IMR-90 (cell line): Measurements from ENCODE around the gene SSPN. TPM values are rescaled to one million over a fixed set of nuclear protein-coding genes. Genes with fewer than 3 reads are reported as not detected.

Source experiments
- ATAC-seq: fragments of 200-7000 bp; cut with Tn5 transposase; 2 replicates; pipeline ENCODE4 v1.9.1; 2020; ENCODE audit warnings: low read depth, mild to moderate bottlenecking, moderate library complexity
- BruUV-seq: library from RNA; stranded (reverse); fragments of 400-500 nt; replicated peaks from 2 replicates; lab custom pipeline; 2021; lab: Mats Ljungman, UMichigan
- CTCF ChIA-PET: fragments of 300-600 bp; formaldehyde crosslinking; extraction: SDS; loops from one replicate; lab custom pipeline; 2021; ENCODE audit warnings: antibody characterized with exemption; lab: Yijun Ruan, JAX
- POLR2A ChIA-PET: fragments of 300-600 bp; sonication (Branson Sonifier 250); formaldehyde crosslinking; loops from one replicate; lab custom pipeline; 2022; ENCODE audit warnings: antibody characterized with exemption; ENCODE audit not compliant: unreplicated experiment; lab: Charles Lee
- DNase-seq: peaks from one replicate; pipeline ENCODE4 v3.0.0; 2013
- H2AFZ ChIP-seq: replicated peaks from 2 replicates; pipeline ENCODE3; 2013; ENCODE audit warnings: low read length, mild to moderate bottlenecking; ENCODE audit not compliant: poor library complexity
- H2AK5ac ChIP-seq: 2 replicates; pipeline ENCODE4 v1.6.1; 2013; ENCODE audit warnings: low read depth, low read length, inconsistent platforms
- H2AK9ac ChIP-seq: replicated peaks from 2 replicates; pipeline ENCODE3; 2013; ENCODE audit warnings: mild to moderate bottlenecking, low read depth, low read length, moderate library complexity; ENCODE audit not compliant: poor library complexity
- H2BK120ac ChIP-seq: 2 replicates; pipeline ENCODE4 v1.6.1; 2013; ENCODE audit warnings: low read depth, low read length, inconsistent platforms
- H2BK15ac ChIP-seq: 3 replicates; pipeline ENCODE4 v1.6.1; 2013; ENCODE audit warnings: low read depth, low read length, inconsistent platforms
- H2BK20ac ChIP-seq: 2 replicates; pipeline ENCODE4 v1.6.1; 2013; ENCODE audit warnings: low read depth, mild to moderate bottlenecking, inconsistent platforms, low read length, moderate library complexity
- H2BK5ac ChIP-seq: 2 replicates; pipeline ENCODE4 v1.6.1; 2013; ENCODE audit warnings: mild to moderate bottlenecking, low read depth, low read length, inconsistent platforms; ENCODE audit not compliant: poor library complexity, severe bottlenecking
- H3K14ac ChIP-seq: replicated peaks from 2 replicates; pipeline ENCODE4 v1.6.1; 2013; ENCODE audit warnings: low read depth, low read length, inconsistent platforms
- H3K18ac ChIP-seq: 2 replicates; pipeline ENCODE4 v1.6.1; 2013; ENCODE audit warnings: low read depth, low read length, control low read depth
- H3K23ac ChIP-seq: 2 replicates; pipeline ENCODE4 v1.6.1; 2013; ENCODE audit warnings: low read depth, low read length, inconsistent platforms
- H3K27ac ChIP-seq: 2 replicates; pipeline ENCODE4 v1.5.1; 2013; ENCODE audit warnings: mild to moderate bottlenecking, control low read depth, low read length; ENCODE audit not compliant: insufficient read depth
- H3K27me3 ChIP-seq: 2 replicates; pipeline ENCODE4 v1.6.1; 2013; ENCODE audit warnings: low read length; ENCODE audit not compliant: control insufficient read depth, insufficient read depth
- H3K36me3 ChIP-seq: 2 replicates; pipeline ENCODE4 v1.6.1; 2013; ENCODE audit warnings: low read length, mixed read lengths; ENCODE audit not compliant: control insufficient read depth, insufficient read depth
- H3K4ac ChIP-seq: 2 replicates; pipeline ENCODE4 v1.6.1; 2013; ENCODE audit warnings: low read depth, low read length, inconsistent platforms
- H3K4me1 ChIP-seq: 2 replicates; pipeline ENCODE4 v1.6.1; 2013; ENCODE audit warnings: low read length, mixed read lengths; ENCODE audit not compliant: control insufficient read depth, insufficient read depth
- H3K4me2 ChIP-seq: 2 replicates; pipeline ENCODE4 v1.6.1; 2013; ENCODE audit warnings: low read depth, mild to moderate bottlenecking, control low read depth, low read length, moderate library complexity
- H3K4me3 ChIP-seq: 2 replicates; pipeline ENCODE4 v1.5.1; 2013; ENCODE audit warnings: low read depth, mild to moderate bottlenecking, control low read depth, low read length, moderate library complexity; ENCODE audit not compliant: insufficient read depth
- H3K56ac ChIP-seq: 2 replicates; pipeline ENCODE4 v1.6.1; 2013; ENCODE audit warnings: low read length, inconsistent platforms; ENCODE audit not compliant: insufficient read depth; ENCODE audit errors: extremely low read depth
- H3K79me1 ChIP-seq, 2 experiments: 2 replicates each; pipeline ENCODE4 v1.6.1; 2013; ENCODE audit warnings: low read length in 2 of 2, inconsistent platforms in 1 of 2, low read depth in 1 of 2
- H3K9ac ChIP-seq: 2 replicates; pipeline ENCODE4 v1.6.1; 2013; ENCODE audit warnings: low read depth, low read length, control low read depth
- H3K9me1 ChIP-seq: 2 replicates; pipeline ENCODE4 v1.6.1; 2013; ENCODE audit warnings: low read length, inconsistent platforms; ENCODE audit not compliant: insufficient read depth
- H3K9me3 ChIP-seq: 2 replicates; pipeline ENCODE4 v1.6.1; 2013; ENCODE audit warnings: low read length; ENCODE audit not compliant: control insufficient read depth, insufficient read depth
- H4K20me1 ChIP-seq: 2 replicates; pipeline ENCODE4 v1.6.1; 2013; ENCODE audit warnings: low read length, inconsistent platforms; ENCODE audit not compliant: insufficient read depth
- H4K5ac ChIP-seq: 2 replicates; pipeline ENCODE4 v1.6.1; 2013; ENCODE audit warnings: mild to moderate bottlenecking, low read depth, low read length, control low read depth
- H4K8ac ChIP-seq, 2 experiments: 2 replicates each; pipeline ENCODE4 v1.6.1; 2013; ENCODE audit warnings: low read depth in 2 of 2, low read length in 2 of 2, control low read depth in 1 of 2, inconsistent platforms in 1 of 2
- H4K91ac ChIP-seq: 2 replicates; pipeline ENCODE4 v1.6.1; 2013; ENCODE audit warnings: low read depth, low read length, inconsistent platforms; ENCODE audit not compliant: insufficient read depth
- BHLHE40 ChIP-seq: fragments of 150-350 bp; IDR thresholded peaks from 2 replicates; pipeline ENCODE4 v1.6.1; 2016; ENCODE audit warnings: mild to moderate bottlenecking, low read depth, low read length
- CEBPB ChIP-seq: IDR thresholded peaks from 2 replicates; pipeline ENCODE4 v1.6.1; 2012; ENCODE audit warnings: low read depth, low read length, improper control_type of control experiment
- CHD1 ChIP-seq: IDR thresholded peaks from 2 replicates; pipeline ENCODE4 v1.6.1; 2012; ENCODE audit warnings: low read depth, low read length, improper control_type of control experiment
- ELK1 ChIP-seq: fragments of 150-350 bp; IDR thresholded peaks from 2 replicates; pipeline ENCODE4 v1.6.1; 2016; ENCODE audit warnings: low read depth, mild to moderate bottlenecking, low read length, moderate library complexity, borderline replicate concordance
- FOS ChIP-seq: fragments of 150-350 bp; IDR thresholded peaks from 2 replicates; pipeline ENCODE4 v1.6.1; 2016; ENCODE audit warnings: low read depth, low read length
- MAZ ChIP-seq: IDR thresholded peaks from 2 replicates; pipeline ENCODE4 v1.6.1; 2012; ENCODE audit warnings: low read depth, mild to moderate bottlenecking, low read length, improper control_type of control experiment, moderate library complexity, borderline replicate concordance
- MXI1 ChIP-seq: IDR thresholded peaks from 2 replicates; pipeline ENCODE4 v1.6.1; 2012; ENCODE audit warnings: low read depth, mild to moderate bottlenecking, low read length, moderate library complexity, borderline replicate concordance
- NFE2L2 ChIP-seq: fragments of 150-350 bp; IDR thresholded peaks from 2 replicates; pipeline ENCODE4 v1.6.1; 2016; ENCODE audit warnings: low read depth, mild to moderate bottlenecking, low read length
- POLR2A ChIP-seq: IDR thresholded peaks from 2 replicates; pipeline ENCODE4 v1.6.1; 2012; ENCODE audit warnings: mild to moderate bottlenecking, low read depth, low read length
- RAD21 ChIP-seq: IDR thresholded peaks from 2 replicates; pipeline ENCODE4 v1.6.1; 2012; ENCODE audit warnings: low read length, improper control_type of control experiment
- SMC3 ChIP-seq: fragments of 150-350 bp; IDR thresholded peaks from 2 replicates; pipeline ENCODE4 v1.6.1; 2016; ENCODE audit warnings: low read depth, mild to moderate bottlenecking, antibody characterized with exemption, low read length, moderate library complexity
- USF2 ChIP-seq: fragments of 150-350 bp; IDR thresholded peaks from 2 replicates; pipeline ENCODE4 v1.6.1; 2017; ENCODE audit warnings: mild to moderate bottlenecking, antibody characterized with exemption, low read length, low read depth
- whole genome bisulfite sequencing, 2 experiments: methylation state at CpG; one replicate each; pipeline versions ENCODE4 v1.1.5 to v1.1.7; 2013; ENCODE audit warnings: missing lambda C conversion rate in 2 of 2; ENCODE audit not compliant: insufficient read length in 1 of 2; ENCODE audit errors: extremely low coverage in 2 of 2; 5-methylcytosine and 5-hydroxymethylcytosine counted together
- dilution Hi-C: fragments of 300-500 bp; cut with HindIII; formaldehyde crosslinking; loops from one replicate; pipeline ENCODE4 v1.14.3; 2018; ENCODE audit warnings: low sequenced_read_pairs; ENCODE audit not compliant: unreplicated experiment
- in situ Hi-C: fragments of 300-500 bp; cut with MboI; formaldehyde crosslinking; loops from 3 replicates; pipeline ENCODE4 v1.14.3; 2019; ENCODE audit warnings: low sequenced_read_pairs, inconsistent platforms, mixed read lengths
- intact Hi-C: fragments of 100-400 bp; cut with micrococcal nuclease; formaldehyde crosslinking; loops from 2 replicates; pipeline ENCODE4 v1.10.0; 2022
- polyA plus RNA-seq, 3 experiments: library from polyadenylated mRNA; depleted of rRNA; stranded (reverse); fragments of >200 nt; gene quantifications; 2 replicates each; pipeline ENCODE4 v1.2.3, GENCODE V29; 2012; ENCODE audit warnings: low replicate concordance in 1 of 3
- total RNA-seq: library from RNA; depleted of rRNA; stranded (reverse); fragments of >200 nt; gene quantifications from 2 replicates; pipeline ENCODE4 v1.2.3, GENCODE V29; 2012

SSPN gene
- total and polyA plus RNA-seq, 2 of the 4 experiments (the other 2 are of a cell fraction): 3.5 to 5.6 TPM

DNA sequence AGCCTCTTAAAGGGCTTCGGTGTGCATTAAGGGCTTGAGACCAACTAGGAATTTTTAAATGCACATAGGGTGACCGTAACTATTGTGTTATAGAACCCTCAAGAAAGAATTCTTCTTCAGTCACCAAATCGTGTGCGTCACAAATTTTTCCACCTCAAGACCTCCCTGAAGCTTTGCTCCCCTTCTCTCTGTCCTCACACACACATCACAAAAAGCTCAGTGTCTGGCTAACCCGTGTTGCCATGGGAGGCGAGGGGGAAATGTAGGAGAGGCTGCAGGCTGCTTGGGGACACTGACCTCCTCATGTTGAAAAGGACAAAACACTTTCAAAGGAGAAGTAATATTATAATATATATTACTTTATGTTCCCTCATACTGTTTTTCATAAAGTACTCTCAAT, 10.6 kb downstream of the SSPN start:
- H3K4ac ChIP-seq: no peak overlapping the region
- H3K18ac ChIP-seq: no peak overlapping the region
- no peaks in the 10 kb centered on the region for H3K4me1 ChIP-seq
- DNase-seq (no peak), ATAC-seq (no peak)
- CTCF ChIA-PET: no interaction called here
- no peak overlapping the region for H4K91ac ChIP-seq
- no peak overlapping the region for H3K23ac ChIP-seq
- no peak overlapping the region for H2AK9ac ChIP-seq
- H3K14ac ChIP-seq: no peak overlapping the region
- H3K4me3 ChIP-seq: no peak overlapping the region
- no CpG with 5 or more reads among the region's 6 CpGs for WGBS, 2 experiments
- H3K27me3 ChIP-seq: peaks cover 2% of the 10 kb centered on the region; the same call in 1 of the 2 replicates
- no peak overlapping the region for H3K27ac ChIP-seq
- in situ Hi-C loops: no loop called here
- H3K9me1 ChIP-seq: no peaks in the 10 kb centered on the region
- H3K9me3 ChIP-seq: no peaks in the 10 kb centered on the region
- H2BK20ac ChIP-seq: no peak overlapping the region
- no peaks in the 10 kb centered on the region for H3K79me1 ChIP-seq
- H2AFZ ChIP-seq: no peak overlapping the region
- H4K5ac ChIP-seq: no peak overlapping the region
- H3K36me3 ChIP-seq: no peaks in the 10 kb centered on the region
- H2BK120ac ChIP-seq: no peak overlapping the region
- TF ChIP-seq FOS: no peak
- TF ChIP-seq CHD1: no peak
- no peak for TF ChIP-seq ELK1
- TF ChIP-seq NFE2L2: no peak
- no peak for TF ChIP-seq POLR2A
- no peak for TF ChIP-seq CEBPB
- TF ChIP-seq BHLHE40: no peak
- TF ChIP-seq RAD21: no peak
- TF ChIP-seq MXI1: no peak
- no peak for TF ChIP-seq SMC3
- no peak for TF ChIP-seq MAZ
- TF ChIP-seq USF2: no peak
- POLR2A ChIA-PET: no interaction called here
- intact Hi-C loops: no loop called here
- no peak overlapping the region for H3K56ac ChIP-seq
- no peak overlapping the region for H4K8ac ChIP-seq
- H3K9ac ChIP-seq: no peak overlapping the region
- no peak overlapping the region for H3K4me2 ChIP-seq
- dilution Hi-C loops: no loop called here
- H2BK5ac ChIP-seq: no peak overlapping the region
- no TSS peak for BruUV-seq
- H2AK5ac ChIP-seq: no peak overlapping the region
- no peak overlapping the region for H2BK15ac ChIP-seq
- H4K20me1 ChIP-seq: no peaks in the 10 kb centered on the region
